HCT116 (cell line): Measurements from ENCODE around the gene ARHGAP42. TPM values are rescaled to one million over a fixed set of nuclear protein-coding genes. Genes with fewer than 3 reads are reported as not detected.

Experiments
- ATAC-seq: fragments of 200-7000 bp; cut with Tn5 transposase; 2 replicates; pipeline ENCODE4 v1.9.1; 2020; ENCODE audit warnings: mild to moderate bottlenecking, moderate library complexity
- BruUV-seq: library from RNA; stranded (reverse); fragments of 400-500 nt; replicated peaks from 2 replicates; lab custom pipeline; 2021; lab: Mats Ljungman, UMichigan
- CTCF ChIA-PET: fragments of 300-600 bp; sonication (Branson Sonifier 250); formaldehyde crosslinking; loops from one replicate; lab custom pipeline; 2021; ENCODE audit warnings: antibody characterized with exemption; lab: Charles Lee
- POLR2A ChIA-PET: fragments of 300-600, 350-600 bp; sonication (Branson Sonifier 250); formaldehyde crosslinking; loops from one replicate; lab custom pipeline; 2021; ENCODE audit warnings: antibody characterized with exemption; lab: Charles Lee
- RAD21 ChIA-PET, 2 experiments: fragments of 300-600 bp; sonication (Branson Sonifier 250); formaldehyde crosslinking; loops; one replicate each; lab custom pipeline; 2023; ENCODE audit warnings: low total read pairs in 2 of 2; ENCODE audit not compliant: uncharacterized antibody in 2 of 2, unreplicated experiment in 2 of 2, low non-redundant PET in 1 of 2; lab: Charles Lee
- DNase-seq: peaks from one replicate; pipeline ENCODE4 v3.0.0-alpha.2; 2010; ENCODE audit warnings: low read depth, low spot score
- H2AFZ ChIP-seq: fragments of 200-600 bp; shearing (Covaris generic), sonication (generic); 2 replicates; pipeline ENCODE4 v1.6.1; 2017; ENCODE audit warnings: low read depth, mixed run types, mixed read lengths, antibody characterized with exemption, low read length; ENCODE audit not compliant: poor library complexity, severe bottlenecking
- H3K27ac ChIP-seq: 2 replicates; pipeline ENCODE4 v1.5.1; 2012; ENCODE audit warnings: low read depth, low read length
- H3K27me3 ChIP-seq: fragments of 200-600 bp; sonication (generic); 2 replicates; pipeline ENCODE4 v1.6.1; 2016; ENCODE audit warnings: mixed run types, low read length, mixed read lengths; ENCODE audit not compliant: insufficient read depth
- H3K36me3 ChIP-seq, 2 experiments: fragments of 200-500 bp in 1 of 2; fragments of 200-600 bp in 1 of 2; sonication (Bioruptor generic) in 1 of 2; sonication (generic) in 1 of 2; 2 replicates each; pipeline versions ENCODE4 v1.5.1 to v1.6.1; 2014 to 2016; ENCODE audit warnings: low read length in 2 of 2, inconsistent platforms in 1 of 2, mixed read lengths in 1 of 2, mixed run types in 1 of 2; ENCODE audit not compliant: insufficient read depth in 2 of 2, control insufficient read depth in 1 of 2
- H3K4me1 ChIP-seq, 2 experiments: fragments of 200-600 bp in 1 of 2; sonication (generic) in 1 of 2; 2 replicates each; pipeline versions ENCODE4 v1.5.1 to v1.6.1; 2012 to 2017; ENCODE audit warnings: low read length in 2 of 2, inconsistent platforms in 1 of 2, mild to moderate bottlenecking in 1 of 2, mixed read lengths in 1 of 2, mixed run types in 1 of 2, moderate library complexity in 1 of 2; ENCODE audit not compliant: insufficient read depth in 2 of 2, control insufficient read depth in 1 of 2
- H3K4me2 ChIP-seq: fragments of 200-600 bp; sonication (generic); 2 replicates; pipeline ENCODE4 v1.6.1; 2017; ENCODE audit warnings: mixed run types, low read length, mixed read lengths
- H3K4me3 ChIP-seq, 2 experiments: fragments of 200-600 bp in 1 of 2; sonication (generic) in 1 of 2; replicated peaks in 1 of 2; 2 replicates each; pipeline ENCODE4 v1.5.1; 2011 to 2016; ENCODE audit warnings: low read length in 2 of 2, control low read depth in 1 of 2, low read depth in 1 of 2, mild to moderate bottlenecking in 1 of 2, mixed read lengths in 1 of 2, mixed run types in 1 of 2
- H3K79me2 ChIP-seq: fragments of 200-600 bp; sonication (generic); 2 replicates; pipeline ENCODE4 v1.6.1; 2017; ENCODE audit warnings: mild to moderate bottlenecking, mixed run types, low read length, moderate library complexity, mixed read lengths; ENCODE audit not compliant: insufficient read depth
- H3K9ac ChIP-seq: fragments of 200-600 bp; sonication (generic); 2 replicates; pipeline ENCODE4 v1.6.1; 2016; ENCODE audit warnings: low read length, mixed read lengths
- H3K9me2 ChIP-seq: fragments of 200-600 bp; sonication (generic), shearing (Covaris generic); 2 replicates; pipeline ENCODE4 v1.6.1; 2017; ENCODE audit warnings: mixed run types, mild to moderate bottlenecking, moderate library complexity; ENCODE audit not compliant: insufficient read depth
- H3K9me3 ChIP-seq, 2 experiments: fragments of 200-500 bp in 1 of 2; fragments of 200-600 bp in 1 of 2; sonication (Bioruptor generic) in 1 of 2; sonication (generic) in 1 of 2; 2 replicates each; pipeline ENCODE4 v1.6.1; 2014 to 2017; ENCODE audit warnings: low read length in 2 of 2, mixed read lengths in 2 of 2, inconsistent platforms in 1 of 2, low read depth in 1 of 2, mild to moderate bottlenecking in 1 of 2, mixed run types in 1 of 2, moderate library complexity in 1 of 2; ENCODE audit not compliant: control insufficient read depth in 1 of 2, insufficient read depth in 1 of 2
- H4K20me1 ChIP-seq: fragments of 200-600 bp; sonication (generic), shearing (Covaris generic); 2 replicates; pipeline ENCODE4 v1.6.1; 2017; ENCODE audit warnings: mixed run types, mild to moderate bottlenecking, moderate library complexity; ENCODE audit not compliant: insufficient read depth
- ATF3 ChIP-seq: IDR thresholded peaks from 2 replicates; pipeline ENCODE4 v1.6.1; 2012
- CBX3 ChIP-seq: IDR thresholded peaks from 2 replicates; pipeline ENCODE4 v1.6.1; 2012; ENCODE audit warnings: low read depth
- CEBPB ChIP-seq: IDR thresholded peaks from 2 replicates; pipeline ENCODE4 v1.6.1; 2012; ENCODE audit warnings: low read depth
- EGR1 ChIP-seq: IDR thresholded peaks from 2 replicates; pipeline ENCODE4 v1.6.1; 2012; ENCODE audit warnings: low read depth
- ELF1 ChIP-seq: IDR thresholded peaks from 2 replicates; pipeline ENCODE4 v1.6.1; 2012; ENCODE audit warnings: low read depth, borderline replicate concordance
- EZH2 ChIP-seq: fragments of 200-600 bp; sonication (generic); IDR thresholded peaks from 2 replicates; pipeline ENCODE4 v1.6.1; 2017; ENCODE audit warnings: antibody characterized with exemption, mixed run types
- EZH2phosphoT487 ChIP-seq: fragments of 200-600 bp; IDR thresholded peaks from 2 replicates; pipeline ENCODE4 v1.6.1; 2018; ENCODE audit warnings: antibody characterized with exemption, borderline replicate concordance
- FOSL1 ChIP-seq: IDR thresholded peaks from 2 replicates; pipeline ENCODE4 v1.6.1; 2012; ENCODE audit warnings: low read depth
- JUND ChIP-seq: IDR thresholded peaks from 2 replicates; pipeline ENCODE4 v1.6.1; 2012
- POLR2A ChIP-seq: IDR thresholded peaks from 2 replicates; pipeline ENCODE4 v1.7.0; 2011; ENCODE audit warnings: borderline replicate concordance; ENCODE audit not compliant: insufficient read depth, insufficient read length; ENCODE audit errors: extremely low read depth
- POLR2AphosphoS5 ChIP-seq: IDR thresholded peaks from 2 replicates; pipeline ENCODE4 v1.6.1; 2011; ENCODE audit warnings: mild to moderate bottlenecking, low read depth, low read length, moderate library complexity
- RAD21 ChIP-seq: IDR thresholded peaks from 2 replicates; pipeline ENCODE4 v1.6.1; 2012; ENCODE audit warnings: low read depth, mild to moderate bottlenecking
- REST ChIP-seq: IDR thresholded peaks from 2 replicates; pipeline ENCODE4 v1.6.1; 2012; ENCODE audit warnings: low read depth
- SIN3A ChIP-seq: IDR thresholded peaks from 2 replicates; pipeline ENCODE4 v1.6.1; 2012; ENCODE audit warnings: low read depth
- SRF ChIP-seq: IDR thresholded peaks from 2 replicates; pipeline ENCODE4 v1.6.1; 2012; ENCODE audit warnings: low read depth
- TCF7L2 ChIP-seq: IDR thresholded peaks from 2 replicates; pipeline ENCODE4 v1.7.0; 2011; ENCODE audit warnings: borderline replicate concordance, inconsistent platforms; ENCODE audit not compliant: insufficient read depth, insufficient read length; ENCODE audit errors: extremely low read depth
- ZBTB33 ChIP-seq: IDR thresholded peaks from 2 replicates; pipeline ENCODE4 v1.6.1; 2011; ENCODE audit warnings: mild to moderate bottlenecking, low read length, moderate library complexity; ENCODE audit not compliant: insufficient replicate concordance; ENCODE audit errors: extremely low read depth
- ZFX ChIP-seq: fragments of 450-650 bp; IDR thresholded peaks from 2 replicates; pipeline ENCODE4 v1.6.1; 2017
- intact Hi-C: fragments of 100-400 bp; cut with micrococcal nuclease; formaldehyde crosslinking; loops from 2 replicates; pipeline ENCODE4 v1.10.0; 2022
- total RNA-seq: library from RNA; stranded (reverse); gene quantifications from one replicate; pipeline ENCODE4 v1.2.1, GENCODE V29; 2021; ENCODE audit not compliant: unreplicated experiment
- TF ChIP-seq, protein P1 (sequence below): IDR thresholded peaks from 2 replicates; pipeline ENCODE4 v1.6.1; 2012

ARHGAP42 gene
- total RNA-seq, 1 experiment from 2014 or later: 12.3 TPM

GRCh38 chr11:100667449-100667848 is 19.6 kb upstream of the ARHGAP42 start:
- H2AFZ ChIP-seq: no peak overlapping the region
- no peak overlapping the region for H3K27ac ChIP-seq
- intact Hi-C loops: no loop called here
- no peaks in the 10 kb centered on the region for H3K79me2 ChIP-seq
- no peak overlapping the region for H3K4me2 ChIP-seq
- H3K9me3 ChIP-seq: no peaks in the 10 kb centered on the region
- no peak overlapping the region for H3K4me3 ChIP-seq
- H3K9me2 ChIP-seq: no peaks in the 10 kb centered on the region
- no peaks in the 10 kb centered on the region for H3K36me3 ChIP-seq
- CTCF ChIA-PET: no interaction called here
- no peaks in the 10 kb centered on the region for H4K20me1 ChIP-seq
- TF ChIP-seq POLR2A (no peak), SRF (no peak), ZFX (no peak), RAD21 (no peak), CBX3 (no peak), POLR2AphosphoS5 (no peak), EZH2phosphoT487 (no peak), TCF7L2 (no peak), ATF3 (no peak), JUND (no peak), FOSL1 (no peak), SIN3A (no peak), REST (no peak), CEBPB (no peak), EGR1 (no peak), ELF1 (no peak), EZH2 (no peak), ZBTB33 (no peak)
- TF ChIP-seq, protein P1, sequence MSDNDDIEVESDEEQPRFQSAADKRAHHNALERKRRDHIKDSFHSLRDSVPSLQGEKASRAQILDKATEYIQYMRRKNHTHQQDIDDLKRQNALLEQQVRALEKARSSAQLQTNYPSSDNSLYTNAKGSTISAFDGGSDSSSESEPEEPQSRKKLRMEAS: no peak
- H3K27me3 ChIP-seq: no peaks in the 10 kb centered on the region
- DNase-seq (no peak), ATAC-seq (no peak)
- H3K4me1 ChIP-seq: no peaks in the 10 kb centered on the region
- RAD21 ChIA-PET: no interaction called here
- no peak overlapping the region for H3K9ac ChIP-seq
- BruUV-seq: no TSS peak
- POLR2A ChIA-PET: no interaction called here
